ENCODE results near the gene MLKL. TPM values are rescaled to one million over a fixed set of nuclear protein-coding genes. Genes with fewer than 3 reads are reported as not detected.
A peak's percentile ranks its signal among the peaks of the same experiment; 100 is the strongest.

Gene MLKL
- total RNA-seq, 2 experiments from 2014 or later: 18.3 to 18.8 TPM

DNA sequence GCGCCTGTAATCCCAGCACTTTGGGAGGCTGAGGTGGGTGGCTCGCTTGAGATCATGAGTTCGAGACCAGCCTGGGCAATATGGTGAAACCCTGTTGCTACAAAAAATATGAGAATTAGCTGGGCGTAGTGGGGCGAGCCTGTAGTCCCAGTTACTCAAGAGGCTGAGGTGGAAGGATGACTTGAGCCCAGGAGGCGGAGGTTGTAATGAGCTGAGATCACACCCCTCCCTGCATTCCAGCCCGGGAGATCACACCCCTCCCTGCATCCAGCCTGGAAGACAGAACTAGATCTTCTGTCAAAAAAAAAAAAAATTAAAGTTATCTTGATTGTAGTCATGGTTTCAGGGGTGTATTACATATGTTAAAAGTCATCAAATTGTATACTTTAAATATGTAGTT is 67.0 kb downstream of the MLKL start:
- no peak for DNase-seq
- Mint-ChIP-seq H3K9me3 (no peaks in the 10 kb centered on the region), H3K4me1 (ENCODE audit: low read depth) (peaks cover 5% of the 10 kb centered on the region), H3K27me3 (no peaks in the 10 kb centered on the region), H3K4me3 (no peak overlapping the region), H3K36me3 (peaks cover 48% of the 10 kb centered on the region), H3K27ac (no peak overlapping the region)
- ChIA-PET POLR2A (interaction anchor here (0.6 kb wide), 1 partner anchor 13 kb away, joined by 4 read pairs; no protein-coding TSS in a partner anchor), CTCF (no interaction called here)
- intact Hi-C loops (cut with micrococcal nuclease): no loop called here

GRCh38 chr16:74627506-74628220 is 73.0 kb downstream of the MLKL start:
- no peak overlapping the region for H3K4me3 Mint-ChIP-seq
- H3K9me3 Mint-ChIP-seq: no peaks in the 10 kb centered on the region
- no peaks in the 10 kb centered on the region for H3K27me3 Mint-ChIP-seq
- intact Hi-C loops (cut with micrococcal nuclease): loop anchor here (1.0 to 10.0 kb wide), 5 partner anchors 39 to 331 kb away; partner anchors contain the start of genes PSMD7 and RFWD3
- ChIA-PET POLR2A (interaction anchor here (1.1 to 3.3 kb wide), 3 partner anchors 14 to 39 kb away, joined by 3 to 10 read pairs (median 4); partner anchors contain the start of genes GLG1 and RFWD3), CTCF (interaction anchor here (0.7 to 1.0 kb wide), 2 partner anchors 12 to 53 kb away, joined by 3 read pairs; no protein-coding TSS in a partner anchor)
- peak overlapping the region; percentile 78 for H3K27ac Mint-ChIP-seq
- peaks cover 76% of the 10 kb centered on the region for H3K36me3 Mint-ChIP-seq
- peaks cover 46% of the 10 kb centered on the region for H3K4me1 Mint-ChIP-seq (ENCODE audit: low read depth)
- no peak for DNase-seq

- peak; percentile 41 for DNase-seq
- intact Hi-C loops (cut with micrococcal nuclease): loop anchor here (1.0 to 10.0 kb wide), 6 partner anchors 20 to 330 kb away; partner anchors contain the start of genes GLG1, PSMD7 and RFWD3
- no peaks in the 10 kb centered on the region for H3K27me3 Mint-ChIP-seq
- H3K36me3 Mint-ChIP-seq: peaks cover 80% of the 10 kb centered on the region
- H3K4me1 Mint-ChIP-seq (ENCODE audit: low read depth): peaks cover 46% of the 10 kb centered on the region
- H3K4me3 Mint-ChIP-seq: peak overlapping the region; percentile 37
- ChIA-PET POLR2A (interaction anchor here (0.6 to 3.3 kb wide), 5 partner anchors 20 to 161 kb away, joined by 3 to 10 read pairs (median 4); partner anchors contain the start of genes GLG1, MLKL and RFWD3), CTCF (interaction anchor here (0.7 to 1.0 kb wide), 4 partner anchors 12 to 157 kb away, joined by 3 read pairs; no protein-coding TSS in a partner anchor)
- H3K9me3 Mint-ChIP-seq: no peaks in the 10 kb centered on the region
- H3K27ac Mint-ChIP-seq: peak overlapping the region; percentile 78
Measured at GRCh38 chr16:74626741-74627416, 73.8 kb downstream of the MLKL start.

- peak; percentile 47 for DNase-seq
- Mint-ChIP-seq H3K36me3 (peaks cover 84% of the 10 kb centered on the region), H3K27me3 (no peaks in the 10 kb centered on the region), H3K27ac (peak overlapping the region; percentile 78), H3K4me3 (no peak overlapping the region), H3K4me1 (ENCODE audit: low read depth) (peaks cover 46% of the 10 kb centered on the region), H3K9me3 (no peaks in the 10 kb centered on the region)
- ChIA-PET POLR2A (interaction anchor here (0.6 to 3.3 kb wide), 4 partner anchors 35 to 160 kb away, joined by 3 to 10 read pairs (median 4); partner anchors contain the start of genes MLKL and RFWD3), CTCF (interaction anchor here (1.0 kb wide), 3 partner anchors 10 to 156 kb away, joined by 3 read pairs; no protein-coding TSS in a partner anchor)
- intact Hi-C loops (cut with micrococcal nuclease): loop anchor here (1.0 to 10.0 kb wide), 5 partner anchors 18 to 329 kb away; partner anchors contain the start of genes GLG1, PSMD7 and RFWD3
Measured at GRCh38 chr16:74625500-74626350, 74.9 kb downstream of the MLKL start.

- no peaks in the 10 kb centered on the region for H3K9me3 Mint-ChIP-seq
- H3K4me1 Mint-ChIP-seq (ENCODE audit: low read depth): peaks cover 43% of the 10 kb centered on the region
- ChIA-PET POLR2A (no interaction called here), CTCF (interaction anchor here (0.6 kb wide), 2 partner anchors 117 to 121 kb away, joined by 3 to 4 read pairs; no protein-coding TSS in a partner anchor)
- intact Hi-C loops (cut with micrococcal nuclease): loop anchor here (10.0 kb wide), 1 partner anchor 129 kb away; no protein-coding TSS in a partner anchor
- DNase-seq: no peak
- peak overlapping the region; percentile 42 for H3K27ac Mint-ChIP-seq
- no peaks in the 10 kb centered on the region for H3K27me3 Mint-ChIP-seq
- peaks cover 73% of the 10 kb centered on the region for H3K36me3 Mint-ChIP-seq
- H3K4me3 Mint-ChIP-seq: no peak overlapping the region
Measured at GRCh38 chr16:74623839-74624235, 76.8 kb downstream of the MLKL start.

DNA sequence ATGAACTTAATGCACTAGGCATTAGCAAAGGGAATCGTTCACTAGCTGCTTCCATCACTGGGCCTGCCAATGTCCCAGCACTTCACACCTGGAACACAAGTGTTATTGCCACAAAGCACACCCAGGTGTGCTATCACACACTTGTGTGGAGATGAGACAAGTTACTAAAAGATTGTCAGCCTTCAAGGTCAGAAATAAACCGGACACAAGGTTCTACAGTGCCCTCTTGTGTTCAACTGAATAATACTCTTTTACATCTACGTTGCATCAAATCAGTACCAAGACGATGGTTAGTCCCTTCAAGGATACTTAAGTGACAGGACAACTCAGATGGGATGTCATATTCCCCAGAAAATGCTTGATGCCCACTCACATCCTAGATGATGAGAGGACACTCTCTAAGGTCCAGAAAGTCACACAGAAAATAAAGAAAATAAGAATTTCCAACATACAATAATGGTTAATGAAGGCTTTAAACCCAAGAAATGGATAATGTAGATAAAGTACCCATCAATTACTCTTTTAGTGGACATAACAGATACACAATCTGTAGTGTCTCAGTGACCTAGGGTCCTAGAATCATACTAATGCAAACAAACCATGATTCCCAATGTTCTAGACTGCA is 77.3 kb downstream of the MLKL start:
- Mint-ChIP-seq H3K27ac (no peak overlapping the region), H3K4me1 (ENCODE audit: low read depth) (peaks cover 38% of the 10 kb centered on the region), H3K4me3 (no peak overlapping the region), H3K36me3 (peaks cover 68% of the 10 kb centered on the region), H3K27me3 (no peaks in the 10 kb centered on the region), H3K9me3 (no peaks in the 10 kb centered on the region)
- intact Hi-C loops (cut with micrococcal nuclease): loop anchor here (10.0 kb wide), 1 partner anchor 129 kb away; no protein-coding TSS in a partner anchor
- ChIA-PET CTCF (interaction anchor here (0.6 to 1.9 kb wide), 11 partner anchors 16 to 186 kb away, joined by 3 to 10 read pairs (median 4); partner anchors contain the start of genes GLG1 and RFWD3), POLR2A (interaction anchor here (0.7 kb wide), 1 partner anchor 44 kb away, joined by 4 read pairs; no protein-coding TSS in a partner anchor)
- DNase-seq: no peak

DNA sequence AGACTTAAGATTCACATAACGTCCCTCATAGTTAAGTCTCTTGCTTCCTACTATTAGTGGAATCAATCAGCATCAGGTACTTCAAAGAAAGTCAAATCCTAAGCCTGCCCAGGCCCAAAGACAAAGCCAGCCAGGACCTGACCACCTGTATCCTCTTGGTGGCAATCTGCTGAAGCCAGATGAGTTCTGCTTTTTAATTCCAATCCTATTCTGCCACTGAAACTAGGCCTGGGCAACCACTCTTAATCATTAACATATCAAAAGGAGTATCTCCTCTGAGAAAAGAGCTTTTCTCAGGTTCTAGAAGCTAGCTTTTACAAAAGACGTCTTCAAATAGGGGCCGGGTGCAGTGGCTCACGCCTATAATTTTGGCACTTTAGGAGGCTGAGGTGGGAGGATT is 78.7 kb downstream of the MLKL start:
- POLR2A ChIA-PET: no interaction called here
- CTCF ChIA-PET: interaction anchor here (1.2 to 1.9 kb wide), 7 partner anchors 14 to 128 kb away, joined by 3 to 10 read pairs (median 5); partner anchors contain the start of genes GLG1 and RFWD3
- no peak overlapping the region for H3K4me3 Mint-ChIP-seq
- H3K36me3 Mint-ChIP-seq: peaks cover 61% of the 10 kb centered on the region
- no peak for DNase-seq
- intact Hi-C loops (cut with micrococcal nuclease): loop anchor here (10.0 kb wide), 1 partner anchor 127 kb away; no protein-coding TSS in a partner anchor
- H3K4me1 Mint-ChIP-seq (ENCODE audit: low read depth): peaks cover 33% of the 10 kb centered on the region
- H3K27me3 Mint-ChIP-seq: no peaks in the 10 kb centered on the region
- no peak overlapping the region for H3K27ac Mint-ChIP-seq
- H3K9me3 Mint-ChIP-seq: no peaks in the 10 kb centered on the region

Other genes with a start within 250 kb of the MLKL start
- 10 to 100 TPM; 58.1 to 63.8 TPM for gene GLG1, start 93.7 kb downstream of the MLKL start, total RNA-seq
- gene RFWD3, start 34.0 kb downstream of the MLKL start, total RNA-seq: 100 to 1,000 TPM in 1 of 2 experiments, 10 to 100 TPM in 1; 95.3 to 109 TPM
- under 1 TPM in 1 of 2 experiments, not detected in 1; 0.22 TPM for gene FA2H, start 74.0 kb upstream of the MLKL start, total RNA-seq